GM12892 (cell line): ENCODE results near the gene CNPY1.

Experiments used
- POLR2A ChIP-seq: IDR thresholded peaks from 2 replicates; pipeline ENCODE4 v1.6.1; 2011; ENCODE audit warnings: low read depth, low read length, control low read depth
- TAF1 ChIP-seq: IDR thresholded peaks from 2 replicates; pipeline ENCODE4 v1.6.1; 2011; ENCODE audit warnings: low read depth, mild to moderate bottlenecking, control low read depth, low read length, borderline replicate concordance

DNA sequence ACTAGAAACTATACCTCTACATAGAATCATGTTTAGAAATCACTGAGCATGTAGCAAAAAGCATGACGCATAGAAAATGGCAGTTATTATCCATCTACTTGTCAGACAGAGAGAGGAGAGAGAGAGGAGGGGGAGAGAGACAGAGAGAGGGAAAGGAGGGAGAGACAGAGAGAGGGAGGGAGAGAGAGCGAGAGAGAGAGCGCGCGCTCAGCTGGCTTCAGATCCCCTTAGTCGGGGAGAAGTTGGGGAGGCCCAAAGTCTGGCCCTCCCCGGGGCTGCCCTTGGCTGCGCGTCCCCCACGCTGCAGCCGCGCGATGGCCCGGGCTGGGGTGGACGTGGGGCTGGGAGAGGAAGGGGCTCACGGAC is 37.0 kb downstream of the CNPY1 start:
- TF ChIP-seq POLR2A (no peak), TAF1 (no peak)
